HG02623 (cell line): ENCODE results near the gene PROX2.

Source experiments
- ATAC-seq: cut with Tn5 transposase; IDR thresholded peaks from one replicate; pipeline ENCODE4 v1.9.1; 2021; ENCODE audit warnings: moderate library complexity; ENCODE audit not compliant: unreplicated experiment

PROX2 gene

DNA sequence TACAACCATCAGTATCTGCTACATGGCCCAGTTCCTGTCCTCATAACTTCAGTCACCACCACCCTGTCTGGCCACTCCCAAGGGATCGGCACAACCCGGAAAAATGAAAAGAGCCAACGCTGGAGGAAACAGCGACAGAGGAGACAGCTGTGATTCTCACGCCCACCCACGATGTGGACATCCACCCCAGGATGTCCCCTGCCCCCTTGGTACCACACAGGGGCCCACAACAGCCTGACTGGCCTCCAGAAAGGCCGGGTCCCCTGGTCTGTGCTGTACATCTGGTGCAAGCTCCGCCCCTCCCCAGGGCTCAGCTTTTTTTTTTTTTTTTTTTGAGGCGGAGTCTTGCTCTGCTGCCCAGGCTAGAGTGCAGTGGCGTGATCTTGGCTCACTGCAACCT, 34.6 kb upstream of the PROX2 start:
- ATAC-seq: no peak

DNA sequence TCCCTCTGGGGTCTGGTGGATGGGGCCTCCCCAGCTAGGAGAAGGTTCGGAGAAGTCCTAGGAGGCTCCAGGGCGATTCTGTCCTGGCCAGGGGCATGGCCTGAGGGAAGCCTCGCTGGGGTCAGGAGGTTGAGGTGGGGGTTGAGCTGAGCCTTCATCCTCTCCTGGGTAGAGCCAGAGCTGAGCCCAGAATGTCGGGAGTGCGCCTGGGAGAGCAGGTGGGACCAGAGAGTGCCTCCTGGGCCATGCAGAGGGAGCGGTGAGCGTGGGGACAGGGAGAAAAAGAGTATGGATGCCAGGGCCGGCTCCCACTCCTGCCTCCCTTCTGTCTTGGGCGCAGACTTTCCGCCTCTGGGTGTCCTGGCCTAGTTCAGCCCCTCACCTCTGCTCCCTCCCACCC, 34.0 kb upstream of the PROX2 start:
- ATAC-seq: no peak

DNA sequence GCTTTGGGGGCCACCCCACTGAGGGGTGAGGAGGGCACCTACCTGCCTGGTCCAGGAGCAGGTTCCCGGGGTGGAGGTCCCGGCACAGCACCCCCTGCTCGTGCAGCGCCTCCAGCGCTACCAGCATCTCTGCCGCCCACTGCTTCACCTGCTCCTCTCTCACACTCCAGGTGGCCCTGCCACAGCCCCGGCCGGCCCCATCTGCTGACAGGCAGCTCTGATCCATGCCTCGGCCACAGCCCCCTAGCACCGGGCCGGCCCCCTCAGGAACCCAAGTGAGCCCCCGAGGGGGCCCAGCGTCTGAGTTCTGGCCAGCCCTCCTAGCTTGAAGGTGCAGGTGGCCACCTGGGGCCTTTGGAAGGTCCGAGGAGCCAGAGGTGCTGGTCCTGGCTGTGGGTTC, 33.6 kb upstream of the PROX2 start:
- ATAC-seq: no peak

DNA sequence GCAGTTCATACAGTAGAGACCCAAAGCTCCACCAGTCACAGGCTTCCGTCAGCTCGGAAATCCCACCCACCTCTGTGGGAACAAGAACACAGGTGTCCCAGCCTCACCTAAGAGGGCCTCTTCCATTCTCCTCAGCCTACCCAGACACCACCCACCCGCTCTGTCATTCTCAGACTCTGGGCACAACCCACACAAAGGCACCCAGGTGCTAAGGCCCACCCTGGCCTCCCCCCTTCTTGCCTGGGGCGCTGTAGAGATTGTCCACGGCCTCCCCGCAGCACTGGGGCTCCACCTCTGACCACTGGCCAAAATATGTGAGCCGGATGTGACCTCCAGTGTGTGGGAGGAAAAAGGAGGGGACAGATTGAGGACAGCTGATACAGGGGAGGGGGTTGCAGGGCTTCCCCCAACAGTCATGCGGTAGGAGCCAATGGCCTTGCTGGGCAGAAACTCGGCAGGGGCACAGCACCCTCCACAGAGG, 33.0 kb upstream of the PROX2 start:
- no peak for ATAC-seq

DNA sequence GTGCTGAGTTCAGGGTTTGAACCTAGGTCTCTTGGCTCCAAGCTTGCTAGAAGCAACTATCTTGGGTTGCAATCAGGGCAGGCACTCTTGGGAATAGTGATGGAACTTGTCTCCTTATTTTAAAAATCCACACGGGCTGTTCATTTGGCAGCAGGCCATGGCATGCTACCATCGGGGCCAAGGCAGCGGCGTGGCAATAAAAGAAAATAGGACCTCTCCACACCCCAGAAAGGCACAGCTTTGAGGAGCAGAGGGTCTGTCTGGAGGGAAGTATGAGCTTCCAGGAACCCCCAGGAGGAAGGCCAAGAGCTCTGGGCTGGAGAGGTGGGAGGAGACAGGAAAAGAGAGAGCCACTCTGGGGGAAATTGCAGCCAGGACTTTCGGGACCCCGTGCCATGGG, 31.8 kb upstream of the PROX2 start:
- ATAC-seq: no peak

DNA sequence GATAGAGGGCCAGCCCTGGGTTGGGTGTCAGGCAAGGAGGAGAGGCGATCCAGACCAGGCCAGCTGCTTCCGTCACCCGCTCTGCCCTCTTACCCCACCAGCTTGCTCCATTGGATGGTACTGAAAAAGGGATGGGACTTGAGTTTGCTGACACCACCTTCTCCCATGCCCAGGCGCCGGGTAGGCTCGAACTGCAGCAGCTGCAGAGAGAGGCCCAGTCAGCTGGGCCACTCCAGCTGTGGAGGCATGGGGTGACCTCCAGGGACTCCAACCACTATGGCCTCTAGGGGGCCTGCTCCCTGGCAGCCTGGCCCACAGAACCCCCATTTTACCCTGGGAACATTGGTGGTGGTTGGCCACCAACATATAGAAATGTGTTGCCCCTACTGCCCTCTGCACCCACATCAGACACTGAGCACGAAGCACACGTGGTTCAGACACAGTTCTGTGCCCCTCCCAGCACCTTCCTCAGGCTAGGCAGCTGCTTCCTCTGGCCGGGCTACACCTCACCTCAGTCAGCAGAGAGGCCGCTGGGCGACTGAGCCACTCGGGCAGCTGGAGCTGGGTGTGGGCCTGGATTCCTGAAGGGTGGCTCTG, 31.1 kb upstream of the PROX2 start:
- ATAC-seq: no peak

DNA sequence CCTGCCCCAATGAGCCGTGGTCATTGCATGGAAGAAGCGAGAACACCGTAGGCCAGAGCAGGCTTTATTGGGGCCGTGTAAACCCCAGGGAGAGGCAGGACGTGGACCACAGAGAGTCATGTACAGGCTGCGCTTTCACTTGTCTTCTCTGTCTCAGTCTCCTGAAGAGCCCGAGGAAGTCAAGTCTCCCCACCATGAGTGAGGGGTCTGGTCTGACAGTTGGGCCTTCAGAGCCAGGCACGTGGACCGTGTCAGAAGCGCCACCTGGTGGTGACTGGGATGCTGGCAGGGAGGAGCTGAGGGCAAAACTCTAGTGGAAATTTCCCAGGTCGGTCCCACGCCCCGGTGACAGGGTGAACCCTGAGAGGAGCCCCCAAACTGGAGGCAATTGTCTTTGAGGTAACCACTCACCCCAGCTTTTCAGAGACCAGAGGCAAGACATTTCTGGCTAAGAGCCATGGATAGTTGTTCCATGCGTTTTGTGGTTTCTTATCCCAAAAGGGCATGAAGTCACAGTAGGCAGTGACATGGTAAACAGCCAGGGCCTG, 29.7 kb upstream of the PROX2 start:
- ATAC-seq: no peak

DNA sequence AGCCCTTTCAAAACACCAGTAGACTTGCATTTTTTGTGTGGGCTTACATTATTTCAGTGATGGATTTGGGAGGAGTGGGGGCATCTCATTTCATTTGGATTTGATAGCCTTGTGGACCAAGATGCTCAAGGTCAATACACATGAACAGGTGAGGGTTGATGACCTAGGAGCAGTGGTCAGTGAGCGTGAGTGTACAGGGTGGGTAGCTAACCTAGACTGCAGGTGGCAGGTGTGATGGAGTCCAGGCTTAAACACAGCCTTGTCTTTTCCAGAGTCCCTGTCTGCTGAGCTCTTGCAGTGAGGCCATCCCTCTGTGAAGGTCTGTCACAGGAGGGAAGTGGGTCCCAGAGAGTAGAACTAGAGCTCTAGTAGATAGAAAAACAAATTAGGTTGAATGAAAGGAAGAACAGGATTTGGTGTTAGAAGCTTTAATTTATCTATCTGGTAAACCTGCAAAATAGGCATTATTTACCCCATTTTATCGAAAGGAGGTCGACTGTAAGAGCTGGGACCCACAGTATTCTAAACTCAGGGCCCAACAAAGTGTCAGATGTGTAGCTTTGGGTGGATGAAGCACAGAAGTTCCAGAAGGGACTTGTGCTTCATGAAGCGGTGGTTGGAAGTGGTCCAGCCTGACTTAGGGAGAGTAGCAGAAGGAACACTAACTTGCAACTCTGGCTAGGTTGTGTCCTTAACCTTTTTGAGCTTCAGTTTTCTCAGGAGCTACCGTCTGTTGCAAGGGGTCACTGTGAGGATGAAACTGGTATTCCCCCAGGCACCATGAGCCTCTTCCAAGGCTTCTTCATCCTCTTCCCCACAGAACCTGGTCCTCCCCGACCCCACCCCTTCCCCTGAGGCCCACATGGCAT, 28.9 kb upstream of the PROX2 start:
- ATAC-seq: no peak

DNA sequence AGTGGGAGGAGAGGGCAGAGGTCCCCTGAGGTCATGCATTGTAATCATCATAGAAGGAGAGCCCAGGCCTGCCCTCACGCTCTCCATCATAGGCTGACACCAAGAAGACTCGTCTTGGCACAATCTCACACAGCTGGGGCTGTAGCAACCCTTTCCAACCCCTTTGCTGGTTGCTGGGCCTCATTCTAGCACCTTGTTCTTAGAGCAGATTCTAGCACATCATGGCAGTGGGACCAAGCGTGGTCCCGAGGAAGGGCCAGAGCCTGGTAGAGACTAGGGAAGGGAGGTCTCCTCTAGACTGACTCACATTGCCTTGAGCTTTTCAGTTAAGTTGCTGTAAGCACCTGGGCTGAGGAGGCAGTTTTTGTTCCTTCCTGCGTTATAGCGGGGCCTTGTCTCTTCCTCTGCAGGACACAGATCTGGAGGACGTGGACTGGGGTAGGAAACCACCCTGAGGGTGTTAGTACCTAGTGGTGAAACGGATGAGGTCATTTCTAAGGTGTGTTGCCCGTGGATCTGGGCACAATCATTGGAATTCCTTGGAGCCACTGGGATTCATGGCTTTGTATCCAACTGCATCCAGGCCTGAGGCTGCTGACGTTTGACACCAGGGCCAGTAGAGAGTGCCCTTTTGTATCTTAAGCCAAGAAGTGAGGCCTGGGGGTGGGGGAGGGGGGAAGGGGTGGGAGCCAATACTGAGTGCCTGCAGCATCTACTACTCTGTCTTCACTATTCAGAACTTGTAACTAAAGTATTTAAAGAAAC, 27.2 kb upstream of the PROX2 start:
- no peak for ATAC-seq

DNA sequence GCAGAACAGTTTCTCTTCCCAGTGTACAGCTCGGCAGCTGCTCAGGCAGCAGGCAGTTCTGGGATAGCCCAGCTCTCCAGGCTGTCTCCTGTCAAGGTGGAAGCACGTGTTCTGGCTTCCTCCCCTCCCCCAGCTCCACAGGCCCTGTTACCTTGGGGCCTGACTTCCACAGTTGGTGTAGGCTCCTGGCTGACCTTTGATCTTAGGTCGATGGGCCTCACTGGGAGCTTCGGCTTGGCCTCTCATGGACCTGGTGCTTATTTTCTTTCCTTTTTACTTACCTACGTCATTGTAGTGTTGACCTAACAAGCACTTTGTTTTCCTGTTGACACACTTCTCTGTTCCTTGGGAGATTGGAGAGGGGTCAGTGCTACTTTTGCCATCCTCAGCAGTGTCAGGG, 22.7 kb upstream of the PROX2 start:
- no peak for ATAC-seq

DNA sequence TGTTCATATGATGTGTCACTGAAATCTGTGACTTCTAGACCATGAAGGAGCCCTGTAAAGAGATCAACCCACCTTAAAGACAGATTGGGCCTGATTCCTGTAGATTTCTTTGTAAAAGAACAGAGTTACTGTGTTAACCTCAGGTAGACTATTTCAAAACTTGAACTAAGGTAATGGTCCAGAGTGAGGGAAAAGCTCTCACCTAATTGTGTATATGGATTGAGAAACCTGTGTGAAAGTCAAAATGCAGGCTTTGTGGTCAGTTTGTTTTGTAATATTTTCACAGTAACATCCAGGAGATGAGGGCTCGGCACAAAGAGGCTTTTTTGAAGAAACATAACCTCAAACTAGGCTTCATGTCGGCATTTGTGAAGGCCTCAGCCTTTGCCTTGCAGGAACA, 22.1 kb upstream of the PROX2 start:
- no peak for ATAC-seq

DNA sequence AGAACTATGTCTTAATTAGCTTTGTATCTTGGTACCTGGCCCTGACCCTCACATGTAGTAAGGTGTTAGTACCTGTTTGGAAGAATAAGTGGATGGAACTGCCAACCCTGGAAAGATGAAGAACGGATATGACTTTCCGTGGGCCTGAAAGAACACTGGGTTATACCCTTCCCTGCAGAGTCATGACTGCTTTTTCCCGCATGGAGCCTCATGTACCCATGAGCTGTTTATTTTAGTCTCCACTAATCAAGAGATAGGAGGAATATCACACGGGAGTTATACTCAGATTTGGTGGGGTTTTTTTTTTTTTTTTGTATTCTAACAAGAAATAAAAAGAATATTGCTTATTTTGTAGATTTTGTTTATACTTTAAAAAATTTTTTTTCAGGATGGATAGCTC, 21.7 kb upstream of the PROX2 start:
- no peak for ATAC-seq

DNA sequence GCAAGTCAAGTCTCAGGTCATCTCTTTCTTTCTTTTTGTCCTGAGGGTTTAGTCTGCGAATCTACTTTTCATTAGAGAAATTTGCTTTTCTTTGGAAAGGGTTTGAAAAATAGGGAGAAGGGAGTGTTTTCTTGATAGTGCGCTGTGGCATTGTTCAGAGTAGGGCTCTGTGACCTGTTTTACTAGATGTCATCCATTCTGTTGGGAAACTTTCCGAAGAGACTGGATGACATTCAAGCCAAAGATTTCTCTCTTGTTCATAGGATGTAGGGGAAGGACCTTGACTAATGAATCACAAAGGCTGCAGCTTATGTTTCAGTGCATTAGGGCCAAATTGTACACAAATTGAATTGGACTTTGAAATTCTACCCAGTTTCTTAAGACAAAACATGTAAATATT, 20.5 kb upstream of the PROX2 start:
- no peak for ATAC-seq

DNA sequence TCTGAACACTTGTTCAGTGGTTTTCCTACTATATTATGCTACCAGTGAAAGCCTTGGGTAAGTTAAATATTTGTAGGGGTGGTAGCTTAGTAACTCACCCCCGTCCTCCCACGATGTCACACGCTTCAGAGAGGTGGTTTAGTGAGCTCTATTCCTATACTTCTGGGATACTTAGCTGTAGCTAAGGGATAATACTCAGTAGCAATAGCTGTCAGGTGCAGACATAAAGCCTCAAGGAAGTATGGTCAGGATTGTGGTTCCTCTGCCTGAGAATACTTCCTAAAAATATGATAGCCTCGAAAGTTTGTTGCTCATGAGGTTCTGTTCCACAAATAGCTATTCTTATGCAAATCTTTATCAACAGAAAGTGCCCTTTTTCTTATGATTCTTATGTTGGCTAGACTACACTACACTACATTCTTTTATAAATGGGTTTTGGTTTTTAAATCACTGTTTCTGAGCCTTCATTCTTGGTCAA, 17.7 kb upstream of the PROX2 start:
- ATAC-seq: peak; percentile 56

DNA sequence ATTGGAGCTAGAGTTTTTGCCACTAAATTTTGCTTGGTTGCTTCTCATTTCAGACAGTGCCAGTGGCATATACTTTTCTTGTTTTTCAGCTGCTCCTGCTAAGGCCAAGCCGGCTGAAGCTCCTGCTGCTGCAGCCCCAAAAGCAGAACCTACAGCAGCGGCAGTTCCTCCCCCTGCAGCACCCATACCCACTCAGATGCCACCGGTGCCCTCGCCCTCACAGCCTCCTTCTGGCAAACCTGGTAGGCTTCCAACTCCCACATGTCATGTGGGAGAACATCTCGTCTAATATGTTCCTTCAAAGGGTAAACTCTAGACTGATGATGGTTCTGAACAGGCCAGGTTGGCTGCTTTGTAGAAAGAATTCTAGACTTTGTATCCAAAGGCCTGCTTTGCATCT, 16.8 kb upstream of the PROX2 start:
- no peak for ATAC-seq

DNA sequence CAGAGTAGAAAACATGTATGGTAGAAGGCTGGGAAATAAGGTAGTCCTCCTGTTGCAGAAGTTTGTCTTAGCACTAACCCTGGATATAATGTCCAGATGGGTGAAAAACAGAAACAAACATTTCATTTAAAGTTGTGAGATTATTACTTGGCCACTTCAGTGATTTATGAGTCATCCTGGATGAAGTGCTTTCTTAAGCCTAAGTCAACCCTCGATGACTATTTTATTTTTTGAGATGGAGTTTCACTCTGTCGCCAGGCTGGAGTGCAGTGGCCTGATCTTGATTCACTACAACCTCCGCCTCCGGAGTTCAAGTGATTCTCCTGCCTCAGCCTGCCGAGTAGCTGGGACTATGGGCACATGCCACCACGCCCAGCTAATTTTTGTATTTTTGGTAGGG, 15.9 kb upstream of the PROX2 start:
- no peak for ATAC-seq

DNA sequence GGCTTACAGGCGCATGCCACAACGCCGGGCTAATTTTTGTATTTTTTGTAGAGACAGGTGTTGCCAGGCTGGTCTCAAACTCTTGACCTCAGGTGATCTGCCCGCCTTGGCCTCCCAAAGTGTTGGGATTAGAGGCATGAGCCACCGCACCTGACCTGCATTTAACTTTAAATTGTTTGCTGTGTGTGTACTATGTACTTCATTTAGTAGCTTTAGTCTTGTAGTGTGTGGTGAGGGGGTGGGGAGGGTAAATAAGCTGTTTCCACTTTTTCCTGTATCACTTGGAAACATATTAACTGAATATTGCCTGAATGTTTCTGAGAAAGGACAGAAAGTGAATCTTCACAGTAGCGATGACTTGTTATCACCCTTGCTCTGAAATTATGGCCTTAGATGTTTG, 14.3 kb upstream of the PROX2 start:
- no peak for ATAC-seq

DNA sequence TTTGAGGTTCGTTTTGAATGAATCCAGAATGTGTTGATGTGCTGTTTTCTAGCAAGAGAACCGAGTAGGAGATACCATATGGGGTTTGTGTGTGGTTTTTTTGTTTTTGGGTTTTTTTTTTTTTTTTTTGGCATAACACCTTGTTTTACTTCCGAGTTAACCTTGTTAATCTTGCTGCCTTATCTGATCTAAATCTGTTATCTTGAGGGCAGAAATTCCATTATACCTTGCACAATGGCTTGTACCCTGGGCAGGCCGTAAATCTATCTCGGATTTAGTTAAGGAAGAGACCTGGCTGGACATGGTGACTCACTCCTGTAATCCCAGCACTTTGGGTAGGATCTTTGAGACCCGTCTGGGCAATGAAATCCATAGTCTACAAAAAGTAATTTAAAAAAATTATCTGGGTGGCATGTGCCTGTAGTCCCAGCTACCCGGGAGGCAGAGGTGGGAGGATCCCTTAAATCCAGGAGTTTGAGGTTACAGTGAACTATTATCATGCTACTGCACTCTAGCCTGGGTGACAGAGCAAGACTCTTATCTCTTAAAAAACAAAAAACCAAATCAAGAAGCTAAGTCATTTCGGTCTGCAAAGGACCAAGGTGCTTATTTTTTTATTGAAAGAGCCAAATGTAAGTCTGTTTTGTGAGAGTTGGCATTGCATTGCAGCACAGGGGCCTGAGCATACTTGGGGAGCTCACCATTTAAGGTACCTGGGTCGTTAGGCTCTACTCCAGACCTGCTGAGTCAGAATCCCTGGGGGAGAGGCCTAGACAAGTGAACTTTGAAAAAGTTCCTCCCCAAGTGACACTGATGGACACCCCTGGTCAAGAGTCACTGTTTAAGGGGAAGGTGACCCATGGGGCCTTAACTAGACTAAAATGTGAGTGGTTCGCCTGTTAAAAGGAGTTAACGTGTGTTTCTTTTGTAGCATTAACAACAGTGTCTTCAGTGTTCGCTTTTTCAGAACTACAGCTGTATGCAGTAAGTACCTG, 12.5 kb upstream of the PROX2 start:
- no peak for ATAC-seq

DNA sequence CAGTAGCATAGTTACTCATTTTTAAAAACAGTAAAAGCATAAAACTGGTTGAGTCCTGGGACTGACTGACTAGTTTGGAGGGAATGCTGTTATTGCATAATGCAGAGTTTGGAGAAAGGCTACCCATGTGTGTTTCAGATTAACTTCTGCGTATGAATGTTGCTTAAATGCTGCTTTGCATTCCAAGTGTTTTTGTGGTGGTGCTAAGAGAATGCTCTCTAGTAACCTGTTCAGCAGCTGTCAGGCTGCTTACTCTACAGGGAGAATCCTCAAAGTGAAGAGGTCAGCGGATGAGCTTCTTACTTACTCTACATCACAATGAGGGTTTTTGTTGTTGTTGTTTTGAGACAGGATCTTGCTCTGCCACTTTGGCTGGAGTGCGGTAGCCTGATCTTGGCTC, 10.1 kb upstream of the PROX2 start:
- ATAC-seq: no peak
